GM19324 (cell line): Measurements from ENCODE around the gene DHRS3.
"Not testable (repeated sequence)": the region's sequence is repeated elsewhere in the genome, so short reads cannot be mapped to it uniquely, and the experiment has no call there.

Source experiments
- ATAC-seq: cut with Tn5 transposase; IDR thresholded peaks from one replicate; pipeline ENCODE4 v1.9.1; 2021; ENCODE audit warnings: mild to moderate bottlenecking, moderate library complexity; ENCODE audit not compliant: unreplicated experiment, low FRiP score

DHRS3 gene

GRCh38 chr1:12542616-12543592 is 75.1 kb downstream of the DHRS3 start:
- ATAC-seq, result no peak

GRCh38 chr1:12542138-12542465 is 75.9 kb downstream of the DHRS3 start:
- no peak for ATAC-seq

DNA sequence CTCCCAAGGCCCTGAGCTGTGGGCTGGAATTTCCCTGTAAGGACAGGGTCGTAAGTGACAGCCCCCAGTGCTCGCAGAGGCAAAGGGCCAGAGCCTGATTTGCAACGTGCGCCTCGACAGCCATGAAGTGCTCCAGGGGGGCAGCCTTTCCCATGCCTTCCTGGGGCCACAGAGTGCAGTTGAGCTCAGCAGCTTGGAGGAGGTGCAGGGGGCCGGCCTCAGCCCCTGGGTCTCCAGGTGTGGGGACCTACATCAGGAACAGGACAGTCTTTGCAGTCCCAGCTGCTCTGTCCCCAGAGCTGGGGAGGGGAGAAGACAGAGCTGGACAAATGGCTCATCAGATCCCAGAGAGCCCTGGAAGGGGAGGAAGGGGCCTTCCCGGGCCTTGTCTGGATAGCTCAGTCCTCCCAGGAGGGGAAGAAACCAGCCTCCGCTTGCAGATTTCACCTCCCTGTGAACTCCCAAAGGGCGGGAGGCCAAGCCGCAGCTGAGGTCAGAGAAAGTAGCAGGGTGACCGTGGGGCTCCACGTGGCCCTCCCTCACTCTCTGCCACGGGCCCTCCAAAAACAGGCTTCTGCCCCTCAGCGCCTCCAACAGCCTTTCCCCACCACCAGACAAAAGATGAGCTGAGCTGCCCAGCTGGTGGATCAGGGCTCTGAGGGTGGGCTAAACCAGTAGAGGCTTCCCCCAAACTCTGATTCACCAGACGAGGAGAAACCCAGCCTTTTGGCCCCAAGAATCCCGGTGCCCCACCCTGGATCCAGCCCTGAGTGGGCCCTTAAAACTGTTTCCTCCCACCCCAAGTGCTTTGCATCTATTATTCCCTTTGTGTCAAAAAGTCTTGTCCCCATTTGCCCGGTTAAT is 76.5 kb downstream of the DHRS3 start:
- ATAC-seq, result no peak

- no peak for ATAC-seq
Observed at GRCh38 chr1:12540580-12541273, 77.3 kb downstream of the DHRS3 start.

- no peak for ATAC-seq
Observed at GRCh38 chr1:12539705-12540579, 78.1 kb downstream of the DHRS3 start.

DNA sequence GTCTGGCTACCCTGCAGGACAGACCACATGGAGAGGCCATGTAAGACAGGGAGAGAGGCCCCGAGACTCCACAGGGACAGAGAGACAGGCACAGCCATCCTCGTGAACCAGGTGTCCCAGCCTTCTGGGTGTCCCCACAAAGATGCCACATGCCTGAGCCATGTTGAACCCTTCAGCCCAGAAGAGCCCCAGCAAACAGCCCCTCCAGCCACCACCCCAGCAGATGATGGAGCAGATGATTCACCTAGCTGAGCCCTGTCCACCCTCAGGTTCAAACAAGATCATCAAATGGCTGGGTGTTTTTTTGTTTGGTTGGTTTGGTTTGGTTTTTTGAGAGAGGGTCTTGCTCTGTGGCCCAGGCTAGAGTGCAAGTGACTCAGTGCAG is 78.7 kb downstream of the DHRS3 start:
- ATAC-seq, result no peak

DNA sequence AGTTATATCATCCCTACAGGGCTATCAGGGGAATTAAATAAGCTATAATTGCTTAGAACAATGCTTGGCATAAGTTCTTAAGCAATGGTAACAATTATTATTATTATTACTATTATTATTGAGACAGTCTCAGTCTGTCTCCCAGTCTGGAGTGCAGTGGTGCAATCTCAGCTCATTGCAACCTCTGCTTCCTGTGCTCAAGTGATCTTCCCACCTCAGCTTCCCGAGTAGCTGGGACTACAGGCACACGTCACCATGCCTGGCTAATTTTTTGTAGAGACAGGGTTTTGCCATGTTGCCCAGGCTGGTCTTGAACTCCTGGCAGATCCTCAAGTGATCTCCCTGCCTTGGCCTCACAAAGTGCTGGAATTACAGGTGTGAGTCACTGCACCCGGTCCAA is 79.5 kb downstream of the DHRS3 start:
- ATAC-seq, result not testable (repeated sequence)

- ATAC-seq, result no peak
Observed at GRCh38 chr1:12537906-12538461, 80.0 kb downstream of the DHRS3 start.

DNA sequence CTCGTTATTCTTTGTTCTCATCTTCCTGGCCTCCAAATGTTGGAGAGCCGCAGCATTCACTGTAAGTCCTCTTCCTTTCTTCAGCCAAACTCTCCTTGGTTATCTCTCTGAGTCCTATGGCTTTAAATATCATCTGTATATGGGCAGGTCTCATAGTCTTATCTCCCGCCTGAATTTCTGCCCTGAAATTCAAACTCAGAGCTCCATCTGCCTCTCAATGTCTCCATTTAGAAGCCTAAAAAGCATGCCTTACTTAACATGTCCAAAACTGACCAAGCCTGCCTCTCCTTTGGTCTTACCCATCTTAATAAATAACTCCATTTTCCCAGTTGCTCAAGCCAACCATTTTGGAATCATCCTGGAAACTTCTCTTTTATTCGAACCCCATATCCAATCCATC is 80.7 kb downstream of the DHRS3 start:
- ATAC-seq, result no peak

DNA sequence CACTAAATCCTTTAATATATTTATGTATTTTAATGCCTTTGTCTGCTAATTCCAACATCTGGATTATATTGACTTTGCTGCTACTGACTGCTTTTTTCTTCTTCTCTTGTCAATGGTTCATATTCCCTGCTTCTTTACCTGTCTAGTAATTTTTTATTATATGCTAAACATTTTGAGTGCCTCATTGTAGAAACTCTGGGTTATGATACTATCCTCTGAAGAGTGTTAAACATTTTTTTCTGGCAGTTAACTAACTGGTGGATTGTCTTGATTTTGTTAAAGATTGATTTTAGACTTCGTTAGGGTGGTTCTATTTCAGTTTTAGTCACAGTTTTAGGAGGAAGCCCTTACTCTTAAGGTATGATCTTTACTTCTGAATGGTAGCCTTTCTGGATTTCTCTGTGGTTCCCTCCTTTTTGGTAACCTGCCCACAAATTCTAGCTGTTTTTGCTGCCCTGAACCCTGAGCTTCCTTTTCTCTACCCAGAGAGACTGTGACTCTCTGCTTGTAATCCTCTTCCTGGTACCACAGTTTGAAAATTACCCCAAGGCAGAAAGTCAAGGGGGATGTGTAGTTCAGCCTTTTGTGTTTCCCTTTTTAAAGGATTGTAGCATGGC is 81.9 kb downstream of the DHRS3 start:
- ATAC-seq, result no peak

- no peak for ATAC-seq
Observed at GRCh38 chr1:12532405-12533315, 85.3 kb downstream of the DHRS3 start.

GRCh38 chr1:12531179-12531499 is 86.9 kb downstream of the DHRS3 start:
- no peak for ATAC-seq

GRCh38 chr1:12530462-12531178 is 87.4 kb downstream of the DHRS3 start:
- ATAC-seq, result no peak

- ATAC-seq, result no peak
Observed at GRCh38 chr1:12529640-12530174, 88.3 kb downstream of the DHRS3 start.

- ATAC-seq, result no peak
Observed at GRCh38 chr1:12528021-12528852, 89.8 kb downstream of the DHRS3 start.

GRCh38 chr1:12527564-12527963 is 90.4 kb downstream of the DHRS3 start:
- ATAC-seq, result no peak
